ENCODE results near the gene LYPLA2. TPM values are rescaled to one million over a fixed set of nuclear protein-coding genes. Genes with fewer than 3 reads are reported as not detected.
A peak's percentile ranks its signal among the peaks of the same experiment; 100 is the strongest.

LYPLA2 gene
- 28.3 and 36.9 TPM in 2 replicates for total RNA-seq

GRCh38 chr1:23790696-23791515 is at the start of gene LYPLA2:
TSS of gene LYPLA2 (plus strand) at chr1:23791145. CDS start at chr1:23792683, 1,538 bp downstream.
- H3K4me2 ChIP-seq (ENCODE audit: insufficient read depth, low read length): peak within 1 kb of the TSS; percentile 90
- peaks cover 8% of the 10 kb centered on the region for H4K20me1 ChIP-seq (ENCODE audit: insufficient read depth, low read length)
- DNase-seq (ENCODE audit: insufficient read length, low spot score, missing footprints): peak; percentile 99
- peaks cover 36% of the 10 kb centered on the region for H3K36me3 ChIP-seq (ENCODE audit: insufficient read depth, low read length)
- H2AFZ ChIP-seq (ENCODE audit: low read length): peak within 1 kb of the TSS; percentile 85
- H3K27me3 ChIP-seq (ENCODE audit: insufficient read depth, low read length): no peaks in the 10 kb centered on the region
- peaks cover 21% of the 10 kb centered on the region for H3K4me1 ChIP-seq (ENCODE audit: insufficient read depth, low read length)
- peaks cover 39% of the 10 kb centered on the region for H3K79me2 ChIP-seq (ENCODE audit: insufficient read depth, low read length)
- peak within 1 kb of the TSS; percentile 96 for H3K4me3 ChIP-seq (ENCODE audit: insufficient read depth, low read length)
- H3K27ac ChIP-seq (ENCODE audit: low read depth, low read length): peak within 1 kb of the TSS; percentile 73
- H3K9me3 ChIP-seq (ENCODE audit: low read depth, low read length): no peaks in the 10 kb centered on the region
- no peak for TF ChIP-seq CTCF (IDR thresholded peaks at IDR 0.05; ENCODE audit: extremely low read depth, low read depth, low read length)

DNA sequence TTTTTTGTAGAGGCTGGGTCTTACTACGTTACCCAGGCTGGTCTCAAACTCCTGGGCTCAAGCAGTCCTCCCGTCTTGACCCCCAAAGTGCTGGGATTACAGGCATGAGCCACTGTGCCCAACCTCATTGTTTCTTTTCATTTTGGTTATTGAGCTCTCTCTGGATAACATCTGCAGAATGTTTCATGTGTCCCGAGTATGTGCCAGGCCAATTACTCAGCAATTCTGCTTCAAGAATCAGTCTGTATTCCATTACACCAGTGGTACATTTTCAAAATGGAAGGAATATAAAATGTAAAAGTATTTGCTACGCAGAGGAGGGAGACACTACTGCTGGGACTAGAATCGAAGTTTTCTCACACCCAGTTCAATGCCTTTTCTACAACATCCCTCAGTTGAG is 49.3 kb upstream of the LYPLA2 start:
- no peak for DNase-seq (ENCODE audit: insufficient read length, low spot score, missing footprints)
- no peaks in the 10 kb centered on the region for H3K9me3 ChIP-seq (ENCODE audit: low read depth, low read length)
- H3K4me1 ChIP-seq (ENCODE audit: insufficient read depth, low read length): peaks cover 21% of the 10 kb centered on the region
- H3K36me3 ChIP-seq (ENCODE audit: insufficient read depth, low read length): peaks cover 3% of the 10 kb centered on the region
- no peak overlapping the region for H2AFZ ChIP-seq (ENCODE audit: low read length)
- peaks cover 46% of the 10 kb centered on the region for H3K79me2 ChIP-seq (ENCODE audit: insufficient read depth, low read length)
- H3K4me3 ChIP-seq (ENCODE audit: insufficient read depth, low read length): no peak overlapping the region
- H3K27me3 ChIP-seq (ENCODE audit: insufficient read depth, low read length): no peaks in the 10 kb centered on the region
- H3K4me2 ChIP-seq (ENCODE audit: insufficient read depth, low read length): no peak overlapping the region
- H3K27ac ChIP-seq (ENCODE audit: low read depth, low read length): no peak overlapping the region
- TF ChIP-seq CTCF (IDR thresholded peaks at IDR 0.05; ENCODE audit: extremely low read depth, low read depth, low read length): no peak
- H4K20me1 ChIP-seq (ENCODE audit: insufficient read depth, low read length): peaks cover 23% of the 10 kb centered on the region

DNA sequence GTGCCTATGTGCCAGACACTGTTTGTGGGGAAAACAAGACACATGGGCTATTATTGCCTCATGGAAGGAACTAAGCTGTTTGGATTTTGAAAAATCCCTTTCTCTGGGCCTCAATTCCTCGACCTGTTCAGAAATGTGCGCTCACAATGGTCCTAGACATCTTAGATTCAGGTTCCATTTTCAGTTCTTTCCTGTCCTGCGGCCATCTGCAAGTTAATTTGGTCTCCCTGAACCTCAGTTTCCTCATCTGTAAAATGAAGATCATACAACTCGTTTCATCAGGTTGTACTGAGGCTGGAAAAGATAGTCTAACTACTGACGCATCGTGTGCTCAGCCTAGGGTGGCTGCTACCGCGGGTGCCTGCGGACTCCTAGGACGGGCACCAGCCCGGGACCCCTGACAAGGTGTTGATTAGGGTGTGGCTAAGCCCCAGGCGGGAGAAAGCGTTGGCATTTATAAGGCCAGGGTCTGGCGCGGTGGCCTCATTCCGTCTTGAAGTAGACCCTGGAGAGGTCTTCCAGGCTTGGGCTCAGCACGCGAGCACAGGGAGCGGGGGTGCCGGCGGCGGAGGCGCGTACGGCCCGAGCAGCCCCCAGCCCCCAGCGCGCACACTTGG is 48.2 kb upstream of the LYPLA2 start:
- Histone ChIP-seq H4K20me1 (ENCODE audit: insufficient read depth, low read length) (peaks cover 34% of the 10 kb centered on the region), H3K4me2 (ENCODE audit: insufficient read depth, low read length) (peak overlapping the region; percentile 87), H2AFZ (ENCODE audit: low read length) (peak overlapping the region; percentile 88), H3K9me3 (ENCODE audit: low read depth, low read length) (no peaks in the 10 kb centered on the region), H3K4me1 (ENCODE audit: insufficient read depth, low read length) (peaks cover 32% of the 10 kb centered on the region), H3K4me3 (ENCODE audit: insufficient read depth, low read length) (peak overlapping the region; percentile 84), H3K36me3 (ENCODE audit: insufficient read depth, low read length) (peaks cover 3% of the 10 kb centered on the region), H3K27me3 (ENCODE audit: insufficient read depth, low read length) (no peaks in the 10 kb centered on the region), H3K79me2 (ENCODE audit: insufficient read depth, low read length) (peaks cover 55% of the 10 kb centered on the region), H3K27ac (ENCODE audit: low read depth, low read length) (peak overlapping the region; percentile 46)
- TF ChIP-seq CTCF (IDR thresholded peaks at IDR 0.05; ENCODE audit: extremely low read depth, low read depth, low read length): no peak
- DNase-seq (ENCODE audit: insufficient read length, low spot score, missing footprints): no peak
